Cardiac muscle cell (in vitro differentiated cells and primary cell): ENCODE results near the gene PCSK4. TPM values are rescaled to one million over a fixed set of nuclear protein-coding genes. Genes with fewer than 3 reads are reported as not detected.
A peak's percentile ranks its signal among the peaks of the same experiment; 100 is the strongest.

Experiments used
- DNase-seq, 2 donors: peaks; one replicate each; pipeline versions ENCODE4 v3.0.0 to v3.0.0-alpha.2; 2010 to 2017; ENCODE audit warnings: low read depth in 1 of 2, low spot score in 1 of 2
- H3K27ac ChIP-seq: fragments of 200-600 bp; sonication (generic); 2 replicates; pipeline ENCODE4 v1.5.1; 2016
- H3K27me3 ChIP-seq: fragments of 200-600 bp; sonication (generic); 2 replicates; pipeline ENCODE4 v1.6.0; 2016; ENCODE audit warnings: control low read depth
- H3K36me3 ChIP-seq: fragments of 200-600 bp; sonication (generic); 2 replicates; pipeline ENCODE4 v1.5.1; 2016; ENCODE audit warnings: control low read depth
- H3K4me1 ChIP-seq: fragments of 200-600 bp; sonication (generic); 2 replicates; pipeline ENCODE4 v1.8.1; 2017; ENCODE audit warnings: low read depth, mild to moderate bottlenecking, mixed run types
- H3K4me3 ChIP-seq: fragments of 200-600 bp; sonication (generic); 2 replicates; pipeline ENCODE4 v1.5.1; 2016; ENCODE audit warnings: mild to moderate bottlenecking
- H3K9me3 ChIP-seq: fragments of 200-600 bp; sonication (generic); 2 replicates; pipeline ENCODE4 v1.5.1; 2017; ENCODE audit warnings: low read depth, mild to moderate bottlenecking, control low read depth
- CTCF ChIP-seq: IDR thresholded peaks from 2 replicates; pipeline ENCODE4 v1.5.1; 2012; ENCODE audit warnings: low read depth, mild to moderate bottlenecking, low read length
- polyA plus RNA-seq: library from polyadenylated mRNA; unstranded; fragments of >200 nt; fragmentation: Nextera tagmentation; extraction: Ambion mirVana; gene quantifications from 2 replicates; pipeline ENCODE4 v1.2.1, GENCODE V29; 2016
- total RNA-seq: library from RNA; depleted of rRNA; stranded (reverse); fragments of >200 nt; gene quantifications from 2 replicates; pipeline ENCODE4 v1.2.3, GENCODE V29; 2016

PCSK4 gene
- total and polyA plus RNA-seq, 2 experiments from 2014 or later, result 9.6 to 28.6 TPM

DNA sequence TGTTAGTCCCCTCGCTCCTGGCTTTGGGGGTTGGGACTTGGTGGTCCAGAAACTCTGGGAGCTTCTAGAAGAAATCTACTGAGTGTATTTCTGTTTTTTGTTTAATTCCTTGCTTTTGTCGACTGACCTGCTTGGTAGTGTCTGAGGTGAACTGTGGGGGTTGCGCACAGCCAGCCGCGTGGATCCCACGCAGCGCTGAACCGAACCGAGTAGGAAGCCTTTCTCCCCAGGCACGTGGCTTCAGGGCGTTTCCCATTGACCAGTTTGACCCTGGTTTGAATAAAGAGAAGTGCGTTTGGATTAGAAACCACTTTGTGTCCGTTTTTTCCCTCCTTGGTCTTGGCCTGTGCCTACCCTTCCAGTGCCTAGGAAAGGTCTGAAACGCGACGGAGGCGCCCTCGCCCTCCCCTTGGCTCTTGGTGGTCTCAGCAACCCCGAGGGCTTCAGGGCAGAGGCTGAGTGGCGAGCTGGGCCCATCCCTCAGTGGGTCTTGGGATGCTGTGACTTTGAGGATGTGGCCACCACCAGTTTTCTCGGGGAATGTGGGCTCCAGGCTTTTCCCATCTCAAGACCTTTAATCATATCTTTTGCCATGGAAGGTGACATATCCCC lies 54.7 kb downstream of the PCSK4 start:
- H3K9me3 ChIP-seq, result no peaks in the 10 kb centered on the region
- no peak for TF ChIP-seq CTCF
- peaks cover 4% of the 10 kb centered on the region for H3K4me1 ChIP-seq
- peak overlapping the region; percentile 17 for H3K27ac ChIP-seq
- no peaks in the 10 kb centered on the region for H3K27me3 ChIP-seq
- DNase-seq, result no peak
- peaks cover 16% of the 10 kb centered on the region for H3K36me3 ChIP-seq
- H3K4me3 ChIP-seq, result no peak overlapping the region

GRCh38 chr19:1434577-1435060 lies 55.5 kb downstream of the PCSK4 start:
- DNase-seq, result no peak
- Histone ChIP-seq H3K27ac (no peak overlapping the region), H3K4me1 (peaks cover 4% of the 10 kb centered on the region), H3K4me3 (no peak overlapping the region), H3K36me3 (peaks cover 11% of the 10 kb centered on the region), H3K9me3 (no peaks in the 10 kb centered on the region), H3K27me3 (no peaks in the 10 kb centered on the region)
- TF ChIP-seq CTCF, result no peak

- H3K9me3 ChIP-seq, result no peaks in the 10 kb centered on the region
- H3K4me3 ChIP-seq, result no peak overlapping the region
- no peak for TF ChIP-seq CTCF
- H3K36me3 ChIP-seq, result peaks cover 16% of the 10 kb centered on the region
- no peak overlapping the region for H3K27ac ChIP-seq
- no peaks in the 10 kb centered on the region for H3K4me1 ChIP-seq
- no peaks in the 10 kb centered on the region for H3K27me3 ChIP-seq
- no peak for DNase-seq
Observed at GRCh38 chr19:1434040-1434366, 56.1 kb downstream of the PCSK4 start.

DNA sequence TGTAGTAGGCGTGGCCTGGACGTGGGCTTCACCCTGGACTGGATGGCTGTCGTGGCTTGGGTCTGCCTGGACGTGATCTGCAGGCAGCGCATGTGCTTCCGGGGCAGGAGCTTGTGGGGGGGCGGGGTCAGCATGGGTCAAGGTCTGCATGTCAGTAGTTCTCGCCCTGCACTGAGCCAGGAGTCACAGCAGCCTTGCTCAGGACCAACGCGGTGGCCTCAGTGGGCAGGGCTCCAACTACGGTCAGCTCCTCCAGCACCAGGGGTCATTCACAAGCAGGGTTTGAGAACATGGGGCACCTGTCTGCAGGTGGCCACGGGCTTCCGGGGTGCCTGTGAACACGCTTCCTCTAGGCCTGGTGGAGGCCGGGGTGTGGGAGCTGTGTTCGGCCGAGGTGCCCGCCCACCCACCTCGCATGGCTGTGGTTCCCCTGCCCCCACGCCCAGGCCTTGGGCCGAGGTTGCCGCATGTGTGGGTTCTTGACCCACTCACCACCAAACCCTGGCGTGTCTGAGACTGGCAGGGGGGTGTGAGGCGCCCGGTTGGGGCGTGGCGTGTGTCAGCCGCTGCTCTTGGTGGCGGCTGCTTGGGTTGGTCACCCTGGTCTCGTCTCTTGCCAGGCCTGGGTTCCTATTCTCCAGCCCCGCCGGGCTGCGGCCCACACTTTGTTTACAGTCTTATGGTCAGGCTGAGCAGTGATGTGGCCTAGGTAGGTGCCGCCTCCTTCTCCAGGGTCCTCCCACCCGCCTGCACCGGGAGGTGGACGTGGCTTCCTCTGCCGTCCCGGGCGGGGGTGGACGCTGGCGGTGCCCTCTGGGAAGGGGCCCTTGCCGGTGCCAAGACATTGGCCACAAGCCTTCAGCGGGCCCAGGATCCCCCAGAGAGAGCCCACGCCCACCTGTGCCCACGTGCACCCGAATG lies 56.8 kb downstream of the PCSK4 start:
- Histone ChIP-seq H3K36me3 (peaks cover 21% of the 10 kb centered on the region), H3K4me1 (no peaks in the 10 kb centered on the region), H3K27me3 (no peaks in the 10 kb centered on the region), H3K4me3 (no peak overlapping the region), H3K9me3 (no peaks in the 10 kb centered on the region), H3K27ac (no peak overlapping the region)
- no peak for DNase-seq
- TF ChIP-seq CTCF, result no peak

DNA sequence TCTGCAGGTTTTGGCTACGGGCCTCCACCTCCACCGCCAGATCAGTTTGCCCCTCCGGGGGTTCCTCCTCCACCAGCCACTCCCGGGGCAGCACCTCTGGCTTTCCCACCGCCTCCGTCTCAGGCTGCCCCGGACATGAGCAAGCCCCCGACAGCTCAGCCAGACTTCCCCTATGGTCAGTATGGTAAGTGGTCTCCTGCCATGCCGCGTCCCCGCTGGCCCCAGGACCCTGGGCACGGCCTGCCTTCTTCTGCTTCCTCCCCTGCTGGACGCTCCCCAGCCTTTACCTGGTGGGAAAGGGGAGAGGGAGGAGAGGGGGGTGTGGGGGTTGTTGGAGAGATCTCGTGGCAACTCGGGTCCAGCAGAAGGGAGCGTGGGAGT lies 57.7 kb downstream of the PCSK4 start:
- Histone ChIP-seq H3K9me3 (no peaks in the 10 kb centered on the region), H3K4me3 (no peak overlapping the region), H3K36me3 (peaks cover 24% of the 10 kb centered on the region), H3K27ac (no peak overlapping the region), H3K27me3 (no peaks in the 10 kb centered on the region), H3K4me1 (no peaks in the 10 kb centered on the region)
- no peak for TF ChIP-seq CTCF
- DNase-seq, result no peak
